ENCODE results near the gene SGPP2.
"Not testable (repeated sequence)": the region's sequence is repeated elsewhere in the genome, so short reads cannot be mapped to it uniquely, and the experiment has no call there.

The SGPP2 gene, protein sequence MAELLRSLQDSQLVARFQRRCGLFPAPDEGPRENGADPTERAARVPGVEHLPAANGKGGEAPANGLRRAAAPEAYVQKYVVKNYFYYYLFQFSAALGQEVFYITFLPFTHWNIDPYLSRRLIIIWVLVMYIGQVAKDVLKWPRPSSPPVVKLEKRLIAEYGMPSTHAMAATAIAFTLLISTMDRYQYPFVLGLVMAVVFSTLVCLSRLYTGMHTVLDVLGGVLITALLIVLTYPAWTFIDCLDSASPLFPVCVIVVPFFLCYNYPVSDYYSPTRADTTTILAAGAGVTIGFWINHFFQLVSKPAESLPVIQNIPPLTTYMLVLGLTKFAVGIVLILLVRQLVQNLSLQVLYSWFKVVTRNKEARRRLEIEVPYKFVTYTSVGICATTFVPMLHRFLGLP

DNA sequence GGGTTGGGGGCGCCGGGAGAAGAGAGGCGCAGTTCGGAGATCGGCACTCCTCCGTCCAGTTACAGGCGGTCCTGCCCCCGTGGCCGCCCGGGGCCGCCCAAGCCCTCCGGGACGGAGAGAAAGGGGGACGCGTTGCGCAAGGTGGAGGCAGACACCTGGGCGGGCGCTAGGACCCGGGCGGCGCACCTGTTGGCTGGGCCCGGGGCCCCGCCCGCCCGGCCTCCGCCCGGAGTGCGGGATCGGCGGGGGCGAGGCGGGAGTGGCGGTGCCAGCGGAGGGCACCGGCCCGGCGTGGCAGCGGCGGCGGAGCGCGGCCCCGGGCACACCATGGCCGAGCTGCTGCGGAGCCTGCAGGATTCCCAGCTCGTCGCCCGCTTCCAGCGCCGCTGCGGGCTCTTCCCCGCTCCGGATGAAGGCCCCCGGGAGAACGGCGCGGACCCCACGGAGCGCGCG is at the start of gene SGPP2:
Gene SGPP2 (plus strand): TSS at position 268 of the 453 bp plus-strand sequence. CDS start 60 bp downstream, at position 328.
- peak; percentile 46 for DNase-seq

DNA sequence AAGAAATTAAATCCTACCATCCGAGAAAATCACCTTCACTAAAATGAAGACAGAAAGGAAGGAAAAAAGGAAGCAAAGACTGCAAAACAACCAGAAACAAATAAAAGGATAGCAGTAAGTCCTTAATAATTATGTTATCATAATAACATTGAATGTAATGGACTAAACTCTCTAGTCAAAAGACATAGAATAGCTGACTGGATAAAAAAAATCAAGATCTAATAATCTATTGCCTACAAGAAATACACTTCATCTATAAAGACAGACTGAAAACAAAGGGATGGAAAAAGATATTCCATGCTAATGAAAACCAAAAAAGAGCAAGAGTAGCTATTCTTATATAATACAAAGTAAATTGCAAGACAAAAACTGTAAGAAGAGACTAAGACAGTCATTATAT is 48.5 kb upstream of the SGPP2 start:
- no peak for DNase-seq

DNA sequence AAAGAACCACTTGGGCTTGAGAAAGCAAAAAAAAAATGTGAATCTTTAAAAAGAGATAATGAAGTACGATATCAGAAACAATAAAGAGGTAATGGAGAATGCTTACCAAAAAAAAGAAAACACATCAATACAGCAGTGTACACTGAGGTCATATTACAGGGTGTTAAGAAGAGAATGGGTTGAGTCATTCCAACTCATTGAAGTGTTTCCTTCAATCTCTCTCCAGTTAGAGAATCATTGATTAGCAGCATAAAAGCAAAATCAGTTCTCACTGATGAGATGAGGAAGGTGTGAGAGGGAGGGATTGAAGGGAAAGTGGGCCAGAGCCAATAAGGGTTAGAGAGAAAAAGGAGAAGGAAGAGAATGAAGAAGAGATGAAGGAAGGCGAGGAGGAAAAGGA is 43.9 kb upstream of the SGPP2 start:
- DNase-seq: no peak

GRCh38 chr2:222381566-222381965 is 42.8 kb upstream of the SGPP2 start:
- DNase-seq: no peak

DNA sequence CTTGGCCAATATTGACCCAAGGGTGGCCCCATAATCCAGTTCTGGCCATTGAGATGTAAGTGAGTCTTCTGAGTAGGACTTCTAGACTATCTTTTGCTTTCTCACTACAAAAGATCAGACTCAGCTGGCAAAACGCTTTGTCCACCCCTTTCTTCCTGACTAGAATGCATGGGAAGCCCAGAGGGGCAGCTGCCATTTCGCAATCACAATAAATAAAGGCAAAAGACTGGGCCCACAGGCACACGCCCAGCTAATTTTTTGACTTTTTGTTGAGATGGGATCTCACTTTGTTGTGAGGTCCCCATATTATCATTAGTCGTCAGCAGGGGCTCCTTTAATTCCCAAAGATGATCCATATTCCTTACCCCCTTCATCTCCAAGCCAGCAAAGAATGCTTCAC is 41.1 kb upstream of the SGPP2 start:
- DNase-seq: no peak

DNA sequence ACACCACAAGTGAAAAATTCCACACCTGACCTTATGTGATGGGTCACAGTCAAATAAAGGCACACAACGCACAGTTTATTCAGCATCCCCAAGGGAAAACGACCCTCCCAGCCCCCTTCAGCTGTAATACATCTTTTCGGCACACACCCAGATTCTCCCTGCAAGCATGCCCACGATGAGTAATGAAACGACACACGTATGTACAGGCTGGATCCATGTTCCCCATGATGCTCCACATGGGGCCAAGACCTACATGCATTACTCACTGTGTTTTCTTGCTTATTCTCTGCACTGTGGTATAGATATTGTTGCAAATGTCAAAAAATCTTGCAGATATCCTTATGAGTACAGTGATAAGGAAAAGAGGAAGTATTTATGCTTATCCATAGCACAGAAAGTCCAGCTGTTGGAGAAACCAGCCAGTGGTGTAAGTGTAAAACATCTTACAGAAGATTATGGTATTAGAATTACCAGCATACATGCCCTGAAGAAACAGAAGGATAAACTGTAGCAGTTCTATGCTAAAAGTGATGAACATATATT is 32.5 kb upstream of the SGPP2 start:
- DNase-seq: no peak

DNA sequence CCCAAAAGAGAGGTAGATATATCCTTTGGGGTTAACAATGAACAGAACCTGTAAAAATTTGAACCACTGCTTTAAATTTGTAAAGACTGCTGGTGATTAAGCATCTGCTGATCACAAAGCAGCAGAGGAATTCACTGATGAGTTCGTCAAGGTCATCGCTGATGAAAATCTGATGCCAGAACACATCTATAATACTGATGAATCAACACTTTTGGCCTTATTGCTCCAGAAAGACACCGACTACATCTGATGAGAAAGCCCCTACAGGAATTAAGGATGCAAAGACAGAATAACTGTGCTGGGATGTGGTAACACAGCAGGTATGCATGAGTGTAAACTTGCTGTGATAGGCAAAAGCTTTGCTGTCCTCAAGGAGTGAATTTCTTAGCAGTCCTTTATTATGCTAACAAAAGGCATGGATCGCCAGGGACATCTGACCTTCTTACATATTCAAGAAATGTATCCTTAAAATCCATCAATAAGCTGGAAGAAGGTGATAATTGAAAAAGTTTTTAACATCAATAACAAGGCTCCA is 30.5 kb upstream of the SGPP2 start:
- DNase-seq: no peak

GRCh38 chr2:222398446-222398885 is 25.9 kb upstream of the SGPP2 start:
- no peak for DNase-seq

- no peak for DNase-seq
These were observed 25.1 kb upstream of the SGPP2 start for GRCh38 chr2:222399038-222399783.

DNA sequence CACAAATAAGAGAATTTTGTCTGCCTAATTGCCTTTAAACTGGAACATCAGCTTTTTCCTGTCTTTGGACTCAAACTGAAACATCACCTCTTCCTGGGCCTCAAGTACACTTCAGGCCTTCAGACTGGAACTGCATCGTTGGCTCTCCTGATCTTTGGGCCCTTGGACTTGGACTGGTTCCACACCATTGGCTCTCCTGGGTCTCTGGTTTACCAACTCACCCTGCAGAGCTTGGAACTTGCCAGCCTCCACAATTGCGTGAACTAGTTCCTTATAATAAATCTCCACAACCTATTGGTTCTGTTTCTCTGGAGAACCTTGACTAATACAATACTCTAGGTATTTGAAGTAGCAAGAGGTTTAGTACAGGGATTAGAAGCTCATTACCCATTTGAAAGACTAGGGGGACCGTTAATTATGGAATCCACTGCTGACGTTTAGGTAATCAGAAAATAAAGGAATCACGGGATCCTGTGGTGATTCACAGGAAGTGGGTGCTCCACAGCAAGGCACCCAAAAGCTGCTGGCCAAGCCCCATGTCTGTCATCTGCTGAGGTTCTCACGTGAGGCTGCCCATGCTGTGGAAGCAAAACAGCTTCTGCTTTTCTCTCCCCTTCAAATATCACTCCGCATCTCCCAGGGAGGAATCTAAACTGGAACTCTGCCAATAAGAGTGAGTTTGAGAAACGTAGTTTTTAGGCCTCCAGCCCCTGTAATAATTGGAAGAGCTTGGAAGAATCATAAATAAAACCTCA is 20.0 kb upstream of the SGPP2 start:
- DNase-seq: no peak

DNA sequence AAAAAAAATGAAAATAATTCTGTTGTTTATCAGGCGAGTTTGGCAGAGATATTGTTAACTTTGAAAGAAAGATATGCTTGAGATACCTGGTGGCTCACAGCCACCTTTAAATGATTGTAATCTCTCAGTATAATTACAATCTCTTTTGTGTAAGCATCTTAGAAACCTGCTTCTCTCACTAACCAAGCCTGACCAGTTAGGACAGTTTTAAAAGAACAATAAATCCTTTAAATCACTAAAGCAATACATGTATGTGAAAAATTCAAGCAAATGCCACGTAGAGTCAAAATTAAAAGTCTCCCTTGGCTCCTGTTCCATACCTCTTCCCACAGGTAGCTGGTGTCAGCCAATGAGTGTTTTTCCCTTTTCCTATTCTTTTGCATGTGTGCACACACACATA is 15.7 kb upstream of the SGPP2 start:
- DNase-seq: no peak

DNA sequence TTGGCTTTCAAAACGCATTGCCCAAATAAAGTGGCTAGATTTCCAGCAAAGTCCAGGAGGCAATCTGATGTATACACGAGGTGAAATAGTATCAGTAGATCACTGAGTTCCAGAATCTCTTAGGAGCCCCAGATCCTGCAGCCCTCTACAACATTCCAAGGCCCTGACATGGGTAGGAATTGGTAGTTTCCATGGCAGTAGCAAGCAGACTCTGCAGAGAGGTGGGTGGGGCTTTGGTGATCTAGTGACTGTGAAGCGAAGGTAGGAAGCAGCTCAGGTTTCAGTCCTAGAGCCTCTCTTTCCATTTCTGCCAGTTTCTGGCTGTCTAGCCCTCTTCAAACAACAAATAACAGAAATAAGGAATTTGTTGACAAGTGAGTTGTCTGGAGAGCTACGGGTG is 13.8 kb upstream of the SGPP2 start:
- no peak for DNase-seq

- not testable (repeated sequence) for DNase-seq
These were observed 12.0 kb upstream of the SGPP2 start for GRCh38 chr2:222412334-222412733.

DNA sequence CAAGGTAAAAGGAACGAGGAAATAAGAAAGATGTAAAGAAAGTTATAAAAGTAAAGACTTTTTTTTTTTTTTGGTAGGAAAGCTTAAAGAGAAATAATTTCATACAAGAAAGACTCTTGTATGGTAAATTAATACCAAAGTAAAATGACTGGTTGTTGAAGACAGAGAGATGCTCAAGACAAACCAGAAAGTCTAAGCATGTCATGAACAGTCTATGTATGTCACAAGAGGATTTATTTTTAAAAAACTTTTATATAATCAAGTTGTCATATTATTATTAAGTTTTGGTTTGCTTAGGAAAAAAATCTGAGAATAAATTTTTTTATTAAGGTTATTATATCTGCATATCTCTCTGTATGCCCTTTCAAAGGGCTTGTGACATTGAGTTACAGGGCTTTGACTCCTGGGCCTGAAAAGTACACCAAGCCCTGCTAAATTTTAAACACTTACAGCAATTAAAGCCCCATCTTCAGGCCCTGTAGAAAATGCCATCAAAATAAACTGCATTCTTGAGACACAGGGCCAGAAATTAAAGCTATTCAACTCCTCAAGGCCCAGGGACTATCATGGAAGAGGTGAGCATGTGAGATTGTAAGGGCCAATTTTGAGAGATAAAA is 10.9 kb upstream of the SGPP2 start:
- no peak for DNase-seq

- no peak for DNase-seq
These were observed 5.6 kb upstream of the SGPP2 start for GRCh38 chr2:222418739-222419138.

- DNase-seq: no peak
These were observed 3.8 kb upstream of the SGPP2 start for GRCh38 chr2:222420508-222420907.

- DNase-seq: no peak
These were observed 2.7 kb upstream of the SGPP2 start for GRCh38 chr2:222421626-222422025.

DNA sequence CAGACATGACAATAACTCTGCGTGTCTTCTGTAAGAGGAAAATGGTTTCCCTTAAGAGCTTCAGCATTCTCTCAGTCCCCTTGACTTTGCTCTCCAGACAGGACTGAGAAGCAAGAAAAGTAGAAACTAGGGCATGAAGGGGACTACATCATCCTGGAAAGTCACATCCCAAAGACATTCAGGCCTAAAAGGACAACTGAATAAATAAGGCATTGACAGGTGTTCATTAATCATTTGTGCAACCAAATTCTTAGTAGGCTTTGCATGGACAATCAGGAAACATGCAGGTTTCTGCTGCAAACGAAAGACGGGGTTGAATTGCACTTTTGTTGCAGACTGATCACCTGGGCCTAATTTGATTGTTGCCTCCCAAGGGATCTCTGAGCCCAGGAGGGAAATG is 1.2 kb upstream of the SGPP2 start:
- no peak for DNase-seq

DNA sequence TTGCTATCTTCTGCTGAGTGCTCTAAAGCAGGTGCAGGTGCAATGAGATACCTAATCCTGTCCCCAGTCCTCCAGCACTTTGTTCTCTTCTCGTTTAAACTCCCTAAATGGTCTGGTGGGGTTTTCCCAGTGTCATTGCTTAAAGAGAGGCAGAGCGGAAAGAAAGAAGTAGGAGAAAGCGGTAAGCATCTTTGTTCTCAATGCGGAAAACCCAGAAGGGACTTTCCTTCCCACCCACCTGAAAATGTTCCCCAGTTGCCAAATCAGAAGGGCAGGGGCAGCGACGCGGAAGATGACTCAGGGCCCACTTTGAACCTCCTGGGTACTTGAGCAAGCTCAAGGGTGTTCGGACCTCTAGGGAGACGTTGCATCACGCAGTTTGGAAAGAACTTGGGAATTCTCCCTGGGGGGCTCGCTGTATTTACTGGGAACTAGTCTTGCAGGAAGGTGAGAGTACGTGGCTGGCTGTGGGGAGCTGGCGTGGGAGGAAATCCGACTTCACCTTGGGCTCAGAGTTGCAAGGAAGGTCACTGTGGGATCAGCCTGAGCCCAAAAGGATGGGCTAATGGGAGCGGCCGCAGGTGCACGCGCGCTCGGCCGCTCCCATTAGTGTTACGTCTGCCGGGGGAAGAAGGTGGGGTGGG is 589 bp upstream of the SGPP2 start:
- peak; percentile 59 for DNase-seq

GRCh38 chr2:222424729-222425671 is 657 bp downstream of the SGPP2 start:
- peak; percentile 40 for DNase-seq

Data from stimulated activated CD4-positive, alpha-beta T cell treated with anti-CD3 and anti-CD28 coated beads, Interleukin-4, amount 100 ng/mL, for 1 hour (primary cell).